SU-DHL-6 (cell line): ENCODE results near the gene CD6.

ENCODE experiments used
- H2AFZ ChIP-seq: fragments of 200-600 bp; sonication (generic); 2 replicates; pipeline ENCODE4 v1.6.1; 2014; ENCODE audit warnings: low read depth, mild to moderate bottlenecking, moderate library complexity, mixed read lengths, antibody characterized with exemption, low read length; ENCODE audit not compliant: severe bottlenecking
- H3F3A ChIP-seq: fragments of 200-600 bp; shearing (Covaris generic); 2 replicates; pipeline ENCODE4 v1.6.0; 2016; ENCODE audit warnings: antibody characterized with exemption, mild to moderate bottlenecking; ENCODE audit not compliant: insufficient read depth
- H3K27ac ChIP-seq: fragments of 200-600 bp; sonication (generic); 2 replicates; pipeline ENCODE4 v1.5.1; 2016; ENCODE audit warnings: low read depth, mild to moderate bottlenecking, low read length, moderate library complexity, mixed read lengths
- H3K27me3 ChIP-seq: fragments of 200-600 bp; sonication (generic), shearing (Covaris generic); 2 replicates; pipeline ENCODE4 v1.6.0; 2014; ENCODE audit warnings: mild to moderate bottlenecking, low read length
- H3K36me3 ChIP-seq: fragments of 200-600 bp; sonication (generic); 2 replicates; pipeline ENCODE4 v1.6.1; 2014; ENCODE audit warnings: mild to moderate bottlenecking, low read length, mixed read lengths
- H3K4me2 ChIP-seq: fragments of 300-600, 200-600 bp; shearing (Covaris generic), sonication (generic); 2 replicates; pipeline ENCODE4 v1.6.0; 2014; ENCODE audit warnings: low read length, low read depth, mild to moderate bottlenecking; ENCODE audit not compliant: poor library complexity, severe bottlenecking
- H3K4me3 ChIP-seq: fragments of 200-600 bp; sonication (generic); 2 replicates; pipeline ENCODE4 v1.5.1; 2014; ENCODE audit warnings: antibody characterized with exemption, low read length, mild to moderate bottlenecking, mixed read lengths; ENCODE audit not compliant: insufficient read depth, poor library complexity, severe bottlenecking
- H3K79me2 ChIP-seq: fragments of 200-600 bp; sonication (generic); 2 replicates; pipeline ENCODE4 v1.6.1; 2014; ENCODE audit warnings: mild to moderate bottlenecking, low read length, moderate library complexity; ENCODE audit not compliant: insufficient read depth
- H3K9ac ChIP-seq: fragments of 200-600 bp; sonication (generic); 2 replicates; pipeline ENCODE4 v1.7.0; 2014; ENCODE audit warnings: mild to moderate bottlenecking, low read length
- H3K9me2 ChIP-seq: fragments of 200-600 bp; sonication (generic); replicated peaks from 2 replicates; pipeline ENCODE4 v1.6.1; 2014; ENCODE audit warnings: low read length; ENCODE audit not compliant: insufficient read depth
- H3K9me3 ChIP-seq: fragments of 200-600 bp; sonication (generic); 2 replicates; pipeline ENCODE4 v1.6.1; 2014; ENCODE audit warnings: low read length, mixed read lengths; ENCODE audit not compliant: insufficient read depth
- H4K20me1 ChIP-seq: fragments of 200-600 bp; sonication (generic); 2 replicates; pipeline ENCODE4 v1.6.1; 2014; ENCODE audit warnings: low read depth, mild to moderate bottlenecking, antibody characterized with exemption, low read length, moderate library complexity, mixed read lengths
- CTCF ChIP-seq: fragments of 200-600 bp; sonication (generic); IDR thresholded peaks from one replicate; pipeline ENCODE4 v1.5.1; 2017; ENCODE audit warnings: antibody characterized with exemption, mild to moderate bottlenecking, low read length, moderate library complexity; ENCODE audit not compliant: insufficient read depth, poor library complexity, severe bottlenecking
- EZH2phosphoT487 ChIP-seq: fragments of 200-600 bp; sonication (generic), shearing (Covaris generic); conservative IDR thresholded peaks from 2 replicates; pipeline ENCODE4 v1.6.1; 2018; ENCODE audit warnings: mild to moderate bottlenecking, antibody characterized with exemption, low read length, moderate library complexity, mixed read lengths

CD6 gene

GRCh38 chr11:60950024-60950423 is 21.5 kb upstream of the CD6 start:
- Histone ChIP-seq H3K9ac (no peak overlapping the region), H3K27ac (no peak overlapping the region), H3K4me2 (no peak overlapping the region), H3F3A (no peaks in the 10 kb centered on the region; the same call in 1 of the 2 replicates), H3K9me3 (no peaks in the 10 kb centered on the region), H3K27me3 (no peaks in the 10 kb centered on the region), H4K20me1 (no peaks in the 10 kb centered on the region), H3K9me2 (no peaks in the 10 kb centered on the region), H3K36me3 (no peaks in the 10 kb centered on the region), H2AFZ (no peak overlapping the region), H3K4me3 (no peak overlapping the region), H3K79me2 (no peaks in the 10 kb centered on the region)
- no peak for TF ChIP-seq EZH2phosphoT487
- TF ChIP-seq CTCF = no peak

GRCh38 chr11:60950933-60951605 is 20.4 kb upstream of the CD6 start:
- TF ChIP-seq CTCF (no peak), EZH2phosphoT487 (no peak)
- Histone ChIP-seq H3K27ac (no peak overlapping the region), H4K20me1 (no peaks in the 10 kb centered on the region), H3F3A (no peaks in the 10 kb centered on the region; the same call in 1 of the 2 replicates), H3K27me3 (no peaks in the 10 kb centered on the region), H3K9me2 (no peaks in the 10 kb centered on the region), H2AFZ (no peak overlapping the region), H3K9ac (no peak overlapping the region), H3K9me3 (no peaks in the 10 kb centered on the region), H3K79me2 (no peaks in the 10 kb centered on the region), H3K4me2 (no peak overlapping the region), H3K4me3 (no peak overlapping the region), H3K36me3 (no peaks in the 10 kb centered on the region)

GRCh38 chr11:60951606-60951903 is 19.9 kb upstream of the CD6 start:
- no peak overlapping the region for H3K4me3 ChIP-seq
- no peaks in the 10 kb centered on the region for H3K9me3 ChIP-seq
- H2AFZ ChIP-seq = peak overlapping the region; percentile 48
- peak overlapping the region; percentile 36; the same call in 1 of the 2 replicates for H3K9ac ChIP-seq
- no peaks in the 10 kb centered on the region; the same call in 1 of the 2 replicates for H3F3A ChIP-seq
- no peaks in the 10 kb centered on the region for H3K36me3 ChIP-seq
- no peaks in the 10 kb centered on the region for H3K79me2 ChIP-seq
- no peak overlapping the region for H3K27ac ChIP-seq
- H3K4me2 ChIP-seq = peak overlapping the region; percentile 44
- H3K9me2 ChIP-seq = no peaks in the 10 kb centered on the region
- TF ChIP-seq CTCF = no peak
- no peak for TF ChIP-seq EZH2phosphoT487
- no peaks in the 10 kb centered on the region for H4K20me1 ChIP-seq
- H3K27me3 ChIP-seq = no peaks in the 10 kb centered on the region
